Measurements from ENCODE around the gene OR10H3.

GRCh38 chr19:15779756-15780476, 42.1 kb downstream of the OR10H3 start:
- no peak for TF ChIP-seq CTCF (IDR thresholded peaks at IDR 0.05; ENCODE audit: insufficient read depth, low read depth, low read length)
- no peak for TF ChIP-seq EZH2 (IDR thresholded peaks at IDR 0.05; ENCODE audit: insufficient read depth, low read length)

All from astrocyte (in vitro differentiated cells and primary cell).